Liver (tissue), 9 donors: ENCODE results near the gene TMF1. TPM values are rescaled to one million over a fixed set of nuclear protein-coding genes. Genes with fewer than 3 reads are reported as not detected.

ENCODE experiments used
- DNase-seq: peaks from one replicate; pipeline ENCODE4 v3.0.0-alpha.2; 2017; ENCODE audit warnings: low spot score
- H3K27ac ChIP-seq, 2 donors: one replicate each; pipeline ENCODE4 v1.7.0; 2013; ENCODE audit warnings: inconsistent platforms in 2 of 2, low read length in 2 of 2, control low read depth in 1 of 2, low read depth in 1 of 2, mild to moderate bottlenecking in 1 of 2
- H3K27me3 ChIP-seq, 4 donors: one replicate each; pipeline versions ENCODE4 v1.6.1 to v1.7.0; 2013; ENCODE audit warnings: low read length in 3 of 4, inconsistent platforms in 1 of 4, mild to moderate bottlenecking in 1 of 4, moderate library complexity in 1 of 4; ENCODE audit not compliant: control insufficient read depth in 4 of 4, insufficient read depth in 4 of 4
- H3K36me3 ChIP-seq, 4 donors: one replicate each; pipeline versions ENCODE4 v1.6.1 to v1.7.0; 2013; ENCODE audit warnings: low read length in 3 of 4, mild to moderate bottlenecking in 3 of 4, low read depth in 1 of 4, moderate library complexity in 1 of 4; ENCODE audit not compliant: control insufficient read depth in 4 of 4, insufficient read depth in 3 of 4
- H3K4me1 ChIP-seq, 4 donors: one replicate each; pipeline versions ENCODE4 v1.6.1 to v1.7.0; 2013; ENCODE audit warnings: low read length in 3 of 4, mild to moderate bottlenecking in 3 of 4, moderate library complexity in 1 of 4; ENCODE audit not compliant: control insufficient read depth in 4 of 4, insufficient read depth in 4 of 4
- H3K4me3 ChIP-seq, 3 donors: one replicate each; pipeline versions ENCODE4 v1.6.1 to v1.7.0; 2013; ENCODE audit warnings: low read length in 3 of 3, control low read depth in 1 of 3, low read depth in 1 of 3, mild to moderate bottlenecking in 1 of 3
- H3K9ac ChIP-seq, 2 donors: one replicate each; pipeline ENCODE4 v1.7.0; 2013; ENCODE audit warnings: low read length in 2 of 2, mild to moderate bottlenecking in 2 of 2, moderate library complexity in 2 of 2, control low read depth in 1 of 2, low read depth in 1 of 2
- H3K9me3 ChIP-seq, 4 donors: one replicate each; pipeline versions ENCODE4 v1.6.1 to v1.7.0; 2013; ENCODE audit warnings: low read length in 3 of 4; ENCODE audit not compliant: control insufficient read depth in 4 of 4
- EGR1 ChIP-seq, 2 donors: IDR thresholded peaks; 2 replicates each; pipeline ENCODE4 v1.6.1; 2016 to 2018; ENCODE audit warnings: antibody characterized with exemption in 2 of 2, low read depth in 2 of 2
- FOXA2 ChIP-seq: IDR thresholded peaks from 2 replicates; pipeline ENCODE4 v1.6.1; 2016; ENCODE audit warnings: antibody characterized with exemption
- GABPA ChIP-seq, 2 donors: IDR thresholded peaks in 1 of 2; conservative IDR thresholded peaks in 1 of 2; 2 replicates each; pipeline ENCODE4 v1.6.1; 2016; ENCODE audit warnings: antibody characterized with exemption in 2 of 2, mild to moderate bottlenecking in 1 of 2, moderate library complexity in 1 of 2
- HNF4G ChIP-seq: IDR thresholded peaks from 2 replicates; pipeline ENCODE4 v1.6.1; 2016; ENCODE audit warnings: antibody characterized with exemption
- JUND ChIP-seq, 2 donors: IDR thresholded peaks; 2 replicates each; pipeline ENCODE4 v1.6.1; 2016; ENCODE audit warnings: antibody characterized with exemption in 2 of 2
- NR2F2 ChIP-seq: IDR thresholded peaks from 2 replicates; pipeline ENCODE4 v1.6.1; 2016; ENCODE audit warnings: antibody characterized with exemption
- RAD21 ChIP-seq, 2 donors: IDR thresholded peaks; 2 replicates each; pipeline ENCODE4 v1.6.1; 2016; ENCODE audit warnings: antibody characterized with exemption in 2 of 2, mild to moderate bottlenecking in 2 of 2
- RXRA ChIP-seq, 2 donors: IDR thresholded peaks; 2 replicates each; pipeline ENCODE4 v1.6.1; 2017 to 2018; ENCODE audit warnings: antibody characterized with exemption in 2 of 2, mild to moderate bottlenecking in 1 of 2
- SP1 ChIP-seq: IDR thresholded peaks from 2 replicates; pipeline ENCODE4 v1.6.1; 2018; ENCODE audit warnings: antibody characterized with exemption, mild to moderate bottlenecking
- YY1 ChIP-seq: IDR thresholded peaks from 2 replicates; pipeline ENCODE4 v1.6.1; 2016; ENCODE audit warnings: antibody characterized with exemption, mild to moderate bottlenecking
- WGBS: extraction: QIAGEN DNeasy Blood & Tissue Kit; methylation state at CpG from one replicate; pipeline ENCODE4 v1.1.7; 2013; 5-methylcytosine and 5-hydroxymethylcytosine counted together
- polyA plus RNA-seq, 2 donors: library from polyadenylated mRNA; stranded (reverse) in 1 of 2; unstranded in 1 of 2; fragments of 200-250 nt in 1 of 2; fragments of >200 nt in 1 of 2; fragmentation: Nextera tagmentation in 1 of 2; extraction: Ambion mirVana in 1 of 2; gene quantifications; one replicate each; pipeline versions ENCODE4 v1.2.1 to v1.2.3, GENCODE V29; 2013 to 2015
- total RNA-seq, 2 donors: library from RNA; depleted of rRNA; stranded (reverse); fragments of >200 nt; gene quantifications; one replicate each; pipeline ENCODE4 v1.2.3, GENCODE V29; 2014
- TF ChIP-seq, protein P1 (sequence below): IDR thresholded peaks from 2 replicates; pipeline ENCODE4 v1.6.1; 2016; ENCODE audit warnings: antibody characterized with exemption
- TF ChIP-seq, protein P2 (sequence below): fragments of 150-350 bp; IDR thresholded peaks from 2 replicates; pipeline ENCODE4 v1.5.1; 2017; ENCODE audit warnings: improper control_type of control experiment, low read depth, low read length; ENCODE audit not compliant: missing input control
- TF ChIP-seq, protein P3 (sequence below): IDR thresholded peaks from 2 replicates; pipeline ENCODE4 v1.6.1; 2016; ENCODE audit warnings: antibody characterized with exemption, mild to moderate bottlenecking
- TF ChIP-seq, protein P4 (sequence below): IDR thresholded peaks from 2 replicates; pipeline ENCODE4 v1.6.1; 2016; ENCODE audit warnings: antibody characterized with exemption
- donor health status: healthy.
- donor health status: healthy.
- donor health status: healthy.
- donor health status: healthy.
- donor health status: healthy.

TMF1 gene
- total and polyA plus RNA-seq, 4 donors, result 5.5 to 19.4 (median 8.6) TPM

DNA sequence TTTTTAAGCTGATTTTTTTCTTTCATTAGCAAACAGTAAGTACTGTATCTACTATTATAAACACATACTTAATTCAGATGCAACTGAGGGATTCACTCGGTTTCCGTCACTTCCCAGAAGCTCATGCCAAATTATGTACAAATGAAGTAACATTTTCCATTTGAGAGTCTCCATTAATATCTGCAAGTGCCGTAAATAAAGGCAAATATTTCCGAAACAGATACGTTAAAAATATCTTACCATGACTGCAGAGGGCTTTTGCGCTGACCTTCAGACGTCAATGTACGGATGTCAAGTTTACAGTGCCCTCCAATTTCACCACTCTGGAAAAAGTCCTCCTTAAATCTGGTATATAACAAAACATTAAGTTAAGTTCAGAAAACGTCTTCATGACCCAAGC, 48.0 kb downstream of the TMF1 start:
- Histone ChIP-seq H3K27me3 (no peaks in the 10 kb centered on the region), H3K9ac (no peak overlapping the region), H3K36me3 (peaks cover 4 to 17% (median 7%) of the 10 kb centered on the region in 4 donors), H3K4me1 (no peaks in the 10 kb centered on the region), H3K4me3 (no peak overlapping the region), H3K9me3 (no peaks in the 10 kb centered on the region), H3K27ac (no peak overlapping the region)
- TF ChIP-seq NR2F2, result peak; percentile 42
- no peak for TF ChIP-seq GABPA (IDR thresholded peaks at IDR 0.05 in 1 of 2, conservative IDR thresholded peaks at IDR 0.05 in 1 of 2)
- TF ChIP-seq YY1, result no peak
- no peak for DNase-seq
- 94% methylated on average over 9 of the region's 9 CpGs for WGBS

DNA sequence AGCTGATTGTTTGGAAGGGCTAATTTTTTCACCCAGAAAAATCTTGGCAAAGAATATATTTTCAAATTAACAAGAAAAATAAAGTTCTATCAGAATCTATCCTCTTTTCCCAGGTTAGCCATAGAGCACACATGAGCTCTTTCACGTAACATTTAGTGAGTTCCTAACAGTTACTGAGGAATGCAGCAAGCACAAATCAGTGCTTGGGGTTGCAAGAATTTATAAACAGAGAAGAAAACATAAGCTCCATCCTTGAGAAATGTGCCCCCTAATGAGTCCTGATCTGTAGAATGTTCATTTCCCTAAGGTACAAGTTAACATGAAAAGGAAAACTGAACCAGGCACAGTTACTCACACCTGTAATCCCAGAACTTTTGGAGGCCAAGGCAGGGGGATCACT, 52.5 kb downstream of the TMF1 start:
- no peak for DNase-seq
- Histone ChIP-seq H3K36me3 (peaks cover 1 to 14% (median 8%) of the 10 kb centered on the region in 4 donors), H3K4me1 (no peaks in the 10 kb centered on the region), H3K9ac (no peak overlapping the region), H3K27me3 (no peaks in the 10 kb centered on the region), H3K27ac (no peak overlapping the region), H3K9me3 (no peaks in the 10 kb centered on the region), H3K4me3 (no peak overlapping the region)
- TF ChIP-seq NR2F2 (no peak), YY1 (no peak), RXRA (IDR thresholded peaks at IDR 0.05) (no peak), JUND (IDR thresholded peaks at IDR 0.05) (no peak), EGR1 (IDR thresholded peaks at IDR 0.05; ENCODE audit: low read depth in 2 of 2) (no peak), RAD21 (IDR thresholded peaks at IDR 0.05) (no peak), GABPA (IDR thresholded peaks at IDR 0.05 in 1 of 2, conservative IDR thresholded peaks at IDR 0.05 in 1 of 2) (no peak), SP1 (no peak), HNF4G (no peak), FOXA2 (no peak)
- TF ChIP-seq, protein P1, sequence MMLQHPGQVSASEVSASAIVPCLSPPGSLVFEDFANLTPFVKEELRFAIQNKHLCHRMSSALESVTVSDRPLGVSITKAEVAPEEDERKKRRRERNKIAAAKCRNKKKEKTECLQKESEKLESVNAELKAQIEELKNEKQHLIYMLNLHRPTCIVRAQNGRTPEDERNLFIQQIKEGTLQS, result no peak
- TF ChIP-seq, protein P2, sequence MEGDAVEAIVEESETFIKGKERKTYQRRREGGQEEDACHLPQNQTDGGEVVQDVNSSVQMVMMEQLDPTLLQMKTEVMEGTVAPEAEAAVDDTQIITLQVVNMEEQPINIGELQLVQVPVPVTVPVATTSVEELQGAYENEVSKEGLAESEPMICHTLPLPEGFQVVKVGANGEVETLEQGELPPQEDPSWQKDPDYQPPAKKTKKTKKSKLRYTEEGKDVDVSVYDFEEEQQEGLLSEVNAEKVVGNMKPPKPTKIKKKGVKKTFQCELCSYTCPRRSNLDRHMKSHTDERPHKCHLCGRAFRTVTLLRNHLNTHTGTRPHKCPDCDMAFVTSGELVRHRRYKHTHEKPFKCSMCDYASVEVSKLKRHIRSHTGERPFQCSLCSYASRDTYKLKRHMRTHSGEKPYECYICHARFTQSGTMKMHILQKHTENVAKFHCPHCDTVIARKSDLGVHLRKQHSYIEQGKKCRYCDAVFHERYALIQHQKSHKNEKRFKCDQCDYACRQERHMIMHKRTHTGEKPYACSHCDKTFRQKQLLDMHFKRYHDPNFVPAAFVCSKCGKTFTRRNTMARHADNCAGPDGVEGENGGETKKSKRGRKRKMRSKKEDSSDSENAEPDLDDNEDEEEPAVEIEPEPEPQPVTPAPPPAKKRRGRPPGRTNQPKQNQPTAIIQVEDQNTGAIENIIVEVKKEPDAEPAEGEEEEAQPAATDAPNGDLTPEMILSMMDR, result no peak
- TF ChIP-seq, protein P3, sequence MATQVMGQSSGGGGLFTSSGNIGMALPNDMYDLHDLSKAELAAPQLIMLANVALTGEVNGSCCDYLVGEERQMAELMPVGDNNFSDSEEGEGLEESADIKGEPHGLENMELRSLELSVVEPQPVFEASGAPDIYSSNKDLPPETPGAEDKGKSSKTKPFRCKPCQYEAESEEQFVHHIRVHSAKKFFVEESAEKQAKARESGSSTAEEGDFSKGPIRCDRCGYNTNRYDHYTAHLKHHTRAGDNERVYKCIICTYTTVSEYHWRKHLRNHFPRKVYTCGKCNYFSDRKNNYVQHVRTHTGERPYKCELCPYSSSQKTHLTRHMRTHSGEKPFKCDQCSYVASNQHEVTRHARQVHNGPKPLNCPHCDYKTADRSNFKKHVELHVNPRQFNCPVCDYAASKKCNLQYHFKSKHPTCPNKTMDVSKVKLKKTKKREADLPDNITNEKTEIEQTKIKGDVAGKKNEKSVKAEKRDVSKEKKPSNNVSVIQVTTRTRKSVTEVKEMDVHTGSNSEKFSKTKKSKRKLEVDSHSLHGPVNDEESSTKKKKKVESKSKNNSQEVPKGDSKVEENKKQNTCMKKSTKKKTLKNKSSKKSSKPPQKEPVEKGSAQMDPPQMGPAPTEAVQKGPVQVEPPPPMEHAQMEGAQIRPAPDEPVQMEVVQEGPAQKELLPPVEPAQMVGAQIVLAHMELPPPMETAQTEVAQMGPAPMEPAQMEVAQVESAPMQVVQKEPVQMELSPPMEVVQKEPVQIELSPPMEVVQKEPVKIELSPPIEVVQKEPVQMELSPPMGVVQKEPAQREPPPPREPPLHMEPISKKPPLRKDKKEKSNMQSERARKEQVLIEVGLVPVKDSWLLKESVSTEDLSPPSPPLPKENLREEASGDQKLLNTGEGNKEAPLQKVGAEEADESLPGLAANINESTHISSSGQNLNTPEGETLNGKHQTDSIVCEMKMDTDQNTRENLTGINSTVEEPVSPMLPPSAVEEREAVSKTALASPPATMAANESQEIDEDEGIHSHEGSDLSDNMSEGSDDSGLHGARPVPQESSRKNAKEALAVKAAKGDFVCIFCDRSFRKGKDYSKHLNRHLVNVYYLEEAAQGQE, result no peak
- 90% methylated on average over 1 of the region's 1 CpG for WGBS

DNA sequence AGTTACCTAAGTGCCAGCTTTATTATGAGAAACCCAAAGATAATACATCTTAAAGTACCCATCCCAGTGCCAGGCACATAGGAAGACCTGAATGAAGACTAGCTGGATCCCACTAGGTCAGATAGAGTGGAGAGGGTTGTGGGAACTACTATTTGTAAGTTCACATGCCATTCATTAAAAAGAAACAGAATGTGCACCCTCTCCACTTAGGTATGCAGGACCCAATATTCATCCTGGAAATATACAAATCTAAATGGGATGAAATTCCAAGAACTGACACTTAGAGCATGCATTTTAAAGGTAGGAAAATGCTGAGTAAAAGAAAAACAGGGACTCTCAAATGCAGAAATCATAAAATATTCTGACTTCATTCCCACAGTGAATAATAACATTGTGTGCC, 53.0 kb downstream of the TMF1 start:
- TF ChIP-seq EGR1 (IDR thresholded peaks at IDR 0.05; ENCODE audit: low read depth in 2 of 2) (no peak), GABPA (IDR thresholded peaks at IDR 0.05 in 1 of 2, conservative IDR thresholded peaks at IDR 0.05 in 1 of 2) (no peak), HNF4G (no peak)
- TF ChIP-seq, protein P4, sequence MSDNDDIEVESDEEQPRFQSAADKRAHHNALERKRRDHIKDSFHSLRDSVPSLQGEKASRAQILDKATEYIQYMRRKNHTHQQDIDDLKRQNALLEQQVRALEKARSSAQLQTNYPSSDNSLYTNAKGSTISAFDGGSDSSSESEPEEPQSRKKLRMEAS, result no peak
- H3K36me3 ChIP-seq, result peaks cover 1 to 15% (median 7%) of the 10 kb centered on the region in 4 donors

More for the DNA sequence above, 53.0 kb downstream of the TMF1 start:
- Histone ChIP-seq H3K9ac (no peak overlapping the region), H3K9me3 (no peaks in the 10 kb centered on the region), H3K27ac (no peak overlapping the region), H3K4me3 (no peak overlapping the region), H3K4me1 (no peaks in the 10 kb centered on the region), H3K27me3 (no peaks in the 10 kb centered on the region)
- DNase-seq, result no peak
